ENCODE results near the gene BCL11B. TPM values are rescaled to one million over a fixed set of nuclear protein-coding genes. Genes with fewer than 3 reads are reported as not detected.

The BCL11B gene
- total RNA-seq, 1 donor from 2014 or later: 2.3 TPM

DNA sequence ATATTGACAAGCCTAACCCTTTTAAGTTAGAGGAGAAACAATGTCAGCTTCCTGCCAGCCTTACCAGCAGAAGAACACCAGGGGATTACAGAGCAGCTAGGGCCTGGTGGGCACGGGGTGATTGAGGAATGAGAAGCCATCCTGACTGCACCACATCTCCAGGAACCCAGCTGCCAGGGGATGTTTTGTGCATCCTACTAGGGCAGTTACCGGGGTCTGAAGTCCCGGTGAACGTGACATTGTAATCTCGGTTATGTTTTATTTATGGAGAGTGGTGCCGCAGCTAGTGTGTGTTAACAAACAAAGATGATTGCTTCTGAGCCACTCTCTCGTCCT, 115.9 kb downstream of the BCL11B start:
- no peak for DNase-seq (ENCODE audit: low spot score, unreplicated experiment)
- no peak overlapping the region for H3K4me3 Mint-ChIP-seq (ENCODE audit: low read depth)
- H3K36me3 Mint-ChIP-seq (ENCODE audit: insufficient read depth): no peaks in the 10 kb centered on the region
- H3K4me1 Mint-ChIP-seq (ENCODE audit: low read depth): no peaks in the 10 kb centered on the region
- TF ChIP-seq, protein P1, sequence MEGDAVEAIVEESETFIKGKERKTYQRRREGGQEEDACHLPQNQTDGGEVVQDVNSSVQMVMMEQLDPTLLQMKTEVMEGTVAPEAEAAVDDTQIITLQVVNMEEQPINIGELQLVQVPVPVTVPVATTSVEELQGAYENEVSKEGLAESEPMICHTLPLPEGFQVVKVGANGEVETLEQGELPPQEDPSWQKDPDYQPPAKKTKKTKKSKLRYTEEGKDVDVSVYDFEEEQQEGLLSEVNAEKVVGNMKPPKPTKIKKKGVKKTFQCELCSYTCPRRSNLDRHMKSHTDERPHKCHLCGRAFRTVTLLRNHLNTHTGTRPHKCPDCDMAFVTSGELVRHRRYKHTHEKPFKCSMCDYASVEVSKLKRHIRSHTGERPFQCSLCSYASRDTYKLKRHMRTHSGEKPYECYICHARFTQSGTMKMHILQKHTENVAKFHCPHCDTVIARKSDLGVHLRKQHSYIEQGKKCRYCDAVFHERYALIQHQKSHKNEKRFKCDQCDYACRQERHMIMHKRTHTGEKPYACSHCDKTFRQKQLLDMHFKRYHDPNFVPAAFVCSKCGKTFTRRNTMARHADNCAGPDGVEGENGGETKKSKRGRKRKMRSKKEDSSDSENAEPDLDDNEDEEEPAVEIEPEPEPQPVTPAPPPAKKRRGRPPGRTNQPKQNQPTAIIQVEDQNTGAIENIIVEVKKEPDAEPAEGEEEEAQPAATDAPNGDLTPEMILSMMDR (IDR thresholded peaks at IDR 0.05; ENCODE audit: unreplicated experiment): no peak
- no peak overlapping the region for H3K27ac Mint-ChIP-seq
- no peaks in the 10 kb centered on the region for H3K9me3 Mint-ChIP-seq (ENCODE audit: low read depth)
- H3K27me3 Mint-ChIP-seq: peaks cover 4% of the 10 kb centered on the region

DNA sequence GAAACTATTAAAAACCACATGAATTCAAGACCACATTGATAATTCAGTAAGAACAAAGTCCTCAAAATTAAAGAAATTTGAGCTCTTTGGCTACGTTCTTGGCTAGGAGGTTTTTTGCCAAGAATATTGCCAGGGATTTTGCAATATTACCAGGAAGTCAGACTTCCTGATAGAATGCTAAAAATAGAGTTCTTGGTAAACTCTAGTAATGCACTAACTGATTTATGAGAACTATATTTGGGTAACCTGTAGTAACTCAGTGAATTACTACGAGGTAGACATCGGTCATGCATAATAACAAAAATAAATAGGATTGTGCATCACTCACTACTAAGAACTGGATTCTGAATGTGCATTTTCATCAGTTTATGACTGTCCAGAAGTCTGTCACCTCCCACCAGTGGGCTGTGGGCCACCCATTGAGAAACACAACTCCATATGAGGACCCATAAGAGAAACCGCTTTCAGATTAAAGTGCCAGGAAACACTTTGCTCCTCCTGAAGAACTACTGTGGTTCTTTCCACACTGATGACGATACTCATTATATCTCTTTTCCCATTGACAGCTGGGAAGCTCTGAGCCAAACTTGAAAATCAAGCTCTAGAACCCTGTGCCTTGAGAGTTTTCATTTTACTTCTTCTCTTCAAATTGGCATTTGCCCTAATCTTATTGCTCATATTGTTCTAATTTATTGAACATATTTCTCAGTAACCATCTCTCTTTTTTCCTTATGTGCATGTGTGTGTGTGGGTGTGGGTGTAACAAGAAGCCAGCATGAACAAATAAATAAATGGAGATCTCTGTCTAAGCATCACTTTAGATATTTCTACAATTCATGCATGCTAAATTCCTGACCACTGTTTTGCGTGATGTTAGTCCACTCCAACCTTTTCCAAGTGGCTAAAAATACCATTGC, 116.6 kb downstream of the BCL11B start:
- Mint-ChIP-seq H3K36me3 (ENCODE audit: insufficient read depth) (no peaks in the 10 kb centered on the region), H3K4me1 (ENCODE audit: low read depth) (no peaks in the 10 kb centered on the region), H3K9me3 (ENCODE audit: low read depth) (no peaks in the 10 kb centered on the region), H3K27ac (no peak overlapping the region), H3K4me3 (ENCODE audit: low read depth) (no peak overlapping the region), H3K27me3 (peaks cover 8% of the 10 kb centered on the region)
- TF ChIP-seq, protein P1 (IDR thresholded peaks at IDR 0.05; ENCODE audit: unreplicated experiment): no peak
- no peak for DNase-seq (ENCODE audit: low spot score, unreplicated experiment)

DNA sequence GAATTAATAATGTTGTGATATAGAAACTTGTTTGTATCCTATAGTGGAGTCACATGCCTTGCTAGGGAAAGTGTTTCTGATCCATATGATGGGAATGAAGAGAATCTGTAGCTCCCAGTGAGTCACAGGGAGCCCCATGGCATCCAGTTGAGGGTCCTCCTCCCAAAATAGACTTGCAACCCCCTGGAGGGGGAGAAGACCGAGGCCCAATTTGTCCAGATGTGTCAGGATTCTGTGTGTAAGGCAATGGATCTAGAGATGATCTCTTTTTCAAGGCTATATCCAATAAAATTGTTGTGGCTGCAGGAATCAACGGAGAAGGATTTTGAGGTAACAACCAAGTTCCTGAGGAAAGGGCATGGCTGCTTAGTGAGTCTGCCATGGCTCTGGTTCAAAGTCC, 121.8 kb downstream of the BCL11B start:
- Mint-ChIP-seq H3K9me3 (ENCODE audit: low read depth) (no peaks in the 10 kb centered on the region), H3K4me1 (ENCODE audit: low read depth) (no peaks in the 10 kb centered on the region), H3K36me3 (ENCODE audit: insufficient read depth) (no peaks in the 10 kb centered on the region), H3K27ac (no peak overlapping the region), H3K4me3 (ENCODE audit: low read depth) (no peak overlapping the region), H3K27me3 (peaks cover 14% of the 10 kb centered on the region)
- no peak for DNase-seq (ENCODE audit: low spot score, unreplicated experiment)
- TF ChIP-seq, protein P1 (IDR thresholded peaks at IDR 0.05; ENCODE audit: unreplicated experiment): no peak

- H3K4me3 Mint-ChIP-seq (ENCODE audit: low read depth): no peak overlapping the region
- H3K36me3 Mint-ChIP-seq (ENCODE audit: insufficient read depth): no peaks in the 10 kb centered on the region
- H3K4me1 Mint-ChIP-seq (ENCODE audit: low read depth): no peaks in the 10 kb centered on the region
- peaks cover 14% of the 10 kb centered on the region for H3K27me3 Mint-ChIP-seq
- no peak overlapping the region for H3K27ac Mint-ChIP-seq
- TF ChIP-seq, protein P1 (IDR thresholded peaks at IDR 0.05; ENCODE audit: unreplicated experiment): no peak
- DNase-seq (ENCODE audit: low spot score, unreplicated experiment): no peak
- no peaks in the 10 kb centered on the region for H3K9me3 Mint-ChIP-seq (ENCODE audit: low read depth)
These were observed 123.0 kb downstream of the BCL11B start for GRCh38 chr14:99148861-99149610.

GRCh38 chr14:99148131-99148530, 123.9 kb downstream of the BCL11B start:
- TF ChIP-seq, protein P1 (IDR thresholded peaks at IDR 0.05; ENCODE audit: unreplicated experiment): no peak
- DNase-seq (ENCODE audit: low spot score, unreplicated experiment): no peak
- H3K27ac Mint-ChIP-seq: no peak overlapping the region
- no peaks in the 10 kb centered on the region for H3K36me3 Mint-ChIP-seq (ENCODE audit: insufficient read depth)
- H3K27me3 Mint-ChIP-seq: peaks cover 14% of the 10 kb centered on the region
- no peaks in the 10 kb centered on the region for H3K4me1 Mint-ChIP-seq (ENCODE audit: low read depth)
- no peak overlapping the region for H3K4me3 Mint-ChIP-seq (ENCODE audit: low read depth)
- no peaks in the 10 kb centered on the region for H3K9me3 Mint-ChIP-seq (ENCODE audit: low read depth)
